Liver (tissue), 9 donors: Measurements from ENCODE around the gene ENAH. TPM values are rescaled to one million over a fixed set of nuclear protein-coding genes. Genes with fewer than 3 reads are reported as not detected.

Experiments
- DNase-seq: peaks from one replicate; pipeline ENCODE4 v3.0.0-alpha.2; 2017; ENCODE audit warnings: low spot score
- H3K27ac ChIP-seq, 2 donors: one replicate each; pipeline ENCODE4 v1.7.0; 2013; ENCODE audit warnings: inconsistent platforms in 2 of 2, low read length in 2 of 2, control low read depth in 1 of 2, low read depth in 1 of 2, mild to moderate bottlenecking in 1 of 2
- H3K27me3 ChIP-seq, 4 donors: one replicate each; pipeline versions ENCODE4 v1.6.1 to v1.7.0; 2013; ENCODE audit warnings: low read length in 3 of 4, inconsistent platforms in 1 of 4, mild to moderate bottlenecking in 1 of 4, moderate library complexity in 1 of 4; ENCODE audit not compliant: control insufficient read depth in 4 of 4, insufficient read depth in 4 of 4
- H3K36me3 ChIP-seq, 4 donors: one replicate each; pipeline versions ENCODE4 v1.6.1 to v1.7.0; 2013; ENCODE audit warnings: low read length in 3 of 4, mild to moderate bottlenecking in 3 of 4, low read depth in 1 of 4, moderate library complexity in 1 of 4; ENCODE audit not compliant: control insufficient read depth in 4 of 4, insufficient read depth in 3 of 4
- H3K4me1 ChIP-seq, 4 donors: one replicate each; pipeline versions ENCODE4 v1.6.1 to v1.7.0; 2013; ENCODE audit warnings: low read length in 3 of 4, mild to moderate bottlenecking in 3 of 4, moderate library complexity in 1 of 4; ENCODE audit not compliant: control insufficient read depth in 4 of 4, insufficient read depth in 4 of 4
- H3K4me3 ChIP-seq, 3 donors: one replicate each; pipeline versions ENCODE4 v1.6.1 to v1.7.0; 2013; ENCODE audit warnings: low read length in 3 of 3, control low read depth in 1 of 3, low read depth in 1 of 3, mild to moderate bottlenecking in 1 of 3
- H3K9ac ChIP-seq, 2 donors: one replicate each; pipeline ENCODE4 v1.7.0; 2013; ENCODE audit warnings: low read length in 2 of 2, mild to moderate bottlenecking in 2 of 2, moderate library complexity in 2 of 2, control low read depth in 1 of 2, low read depth in 1 of 2
- H3K9me3 ChIP-seq, 4 donors: one replicate each; pipeline versions ENCODE4 v1.6.1 to v1.7.0; 2013; ENCODE audit warnings: low read length in 3 of 4; ENCODE audit not compliant: control insufficient read depth in 4 of 4
- EGR1 ChIP-seq, 2 donors: IDR thresholded peaks; 2 replicates each; pipeline ENCODE4 v1.6.1; 2016 to 2018; ENCODE audit warnings: antibody characterized with exemption in 2 of 2, low read depth in 2 of 2
- FOXA1 ChIP-seq: IDR thresholded peaks from 2 replicates; pipeline ENCODE4 v1.6.1; 2016; ENCODE audit warnings: antibody characterized with exemption
- FOXA2 ChIP-seq: IDR thresholded peaks from 2 replicates; pipeline ENCODE4 v1.6.1; 2016; ENCODE audit warnings: antibody characterized with exemption
- GABPA ChIP-seq, 2 donors: IDR thresholded peaks in 1 of 2; conservative IDR thresholded peaks in 1 of 2; 2 replicates each; pipeline ENCODE4 v1.6.1; 2016; ENCODE audit warnings: antibody characterized with exemption in 2 of 2, mild to moderate bottlenecking in 1 of 2, moderate library complexity in 1 of 2
- HNF4A ChIP-seq, 2 donors: conservative IDR thresholded peaks; 2 replicates each; pipeline ENCODE4 v1.6.1; 2016; ENCODE audit warnings: antibody characterized with exemption in 2 of 2, mild to moderate bottlenecking in 2 of 2
- HNF4G ChIP-seq: IDR thresholded peaks from 2 replicates; pipeline ENCODE4 v1.6.1; 2016; ENCODE audit warnings: antibody characterized with exemption
- NR2F2 ChIP-seq: IDR thresholded peaks from 2 replicates; pipeline ENCODE4 v1.6.1; 2016; ENCODE audit warnings: antibody characterized with exemption
- RAD21 ChIP-seq, 2 donors: IDR thresholded peaks; 2 replicates each; pipeline ENCODE4 v1.6.1; 2016; ENCODE audit warnings: antibody characterized with exemption in 2 of 2, mild to moderate bottlenecking in 2 of 2
- RXRA ChIP-seq, 2 donors: IDR thresholded peaks; 2 replicates each; pipeline ENCODE4 v1.6.1; 2017 to 2018; ENCODE audit warnings: antibody characterized with exemption in 2 of 2, mild to moderate bottlenecking in 1 of 2
- SP1 ChIP-seq: IDR thresholded peaks from 2 replicates; pipeline ENCODE4 v1.6.1; 2018; ENCODE audit warnings: antibody characterized with exemption, mild to moderate bottlenecking
- TAF1 ChIP-seq: conservative IDR thresholded peaks from 2 replicates; pipeline ENCODE4 v1.6.1; 2016; ENCODE audit warnings: antibody characterized with exemption, mild to moderate bottlenecking
- YY1 ChIP-seq: IDR thresholded peaks from 2 replicates; pipeline ENCODE4 v1.6.1; 2016; ENCODE audit warnings: antibody characterized with exemption, mild to moderate bottlenecking
- ZBTB33 ChIP-seq: IDR thresholded peaks from 2 replicates; pipeline ENCODE4 v1.6.1; 2016; ENCODE audit warnings: antibody characterized with exemption
- WGBS: extraction: QIAGEN DNeasy Blood & Tissue Kit; methylation state at CpG from one replicate; pipeline ENCODE4 v1.1.7; 2013; 5-methylcytosine and 5-hydroxymethylcytosine counted together
- polyA plus RNA-seq, 2 donors: library from polyadenylated mRNA; stranded (reverse) in 1 of 2; unstranded in 1 of 2; fragments of 200-250 nt in 1 of 2; fragments of >200 nt in 1 of 2; fragmentation: Nextera tagmentation in 1 of 2; extraction: Ambion mirVana in 1 of 2; gene quantifications; one replicate each; pipeline versions ENCODE4 v1.2.1 to v1.2.3, GENCODE V29; 2013 to 2015
- total RNA-seq, 2 donors: library from RNA; depleted of rRNA; stranded (reverse); fragments of >200 nt; gene quantifications; one replicate each; pipeline ENCODE4 v1.2.3, GENCODE V29; 2014
- TF ChIP-seq, protein P1 (sequence below): IDR thresholded peaks from 2 replicates; pipeline ENCODE4 v1.6.1; 2016; ENCODE audit warnings: antibody characterized with exemption, mild to moderate bottlenecking
- TF ChIP-seq, protein P2 (sequence below): IDR thresholded peaks from 2 replicates; pipeline ENCODE4 v1.6.1; 2016; ENCODE audit warnings: antibody characterized with exemption
- TF ChIP-seq, protein P3 (sequence below): fragments of 150-350 bp; IDR thresholded peaks from 2 replicates; pipeline ENCODE4 v1.5.1; 2017; ENCODE audit warnings: improper control_type of control experiment, low read depth, low read length; ENCODE audit not compliant: missing input control
- TF ChIP-seq, protein P4 (sequence below): IDR thresholded peaks from 2 replicates; pipeline ENCODE4 v1.6.1; 2016; ENCODE audit warnings: antibody characterized with exemption
- donor health status: healthy.
- donor health status: healthy.
- donor health status: healthy.
- donor health status: healthy.
- donor health status: healthy.

ENAH gene
- total and polyA plus RNA-seq, 4 donors, result 2.8 to 8.4 (median 4.5) TPM

- Histone ChIP-seq H3K36me3 (no peaks in the 10 kb centered on the region), H3K4me3 (no peak overlapping the region), H3K9me3 (no peaks in the 10 kb centered on the region), H3K27me3 (no peaks in the 10 kb centered on the region), H3K4me1 (peaks cover 0 to 3% (median 0%) of the 10 kb centered on the region in 4 donors), H3K9ac (no peak overlapping the region), H3K27ac (no peak overlapping the region)
- WGBS, result 88% methylated on average over 3 of the region's 3 CpGs
- TF ChIP-seq GABPA (IDR thresholded peaks at IDR 0.05 in 1 of 2, conservative IDR thresholded peaks at IDR 0.05 in 1 of 2), result no peak
- TF ChIP-seq, protein P1, sequence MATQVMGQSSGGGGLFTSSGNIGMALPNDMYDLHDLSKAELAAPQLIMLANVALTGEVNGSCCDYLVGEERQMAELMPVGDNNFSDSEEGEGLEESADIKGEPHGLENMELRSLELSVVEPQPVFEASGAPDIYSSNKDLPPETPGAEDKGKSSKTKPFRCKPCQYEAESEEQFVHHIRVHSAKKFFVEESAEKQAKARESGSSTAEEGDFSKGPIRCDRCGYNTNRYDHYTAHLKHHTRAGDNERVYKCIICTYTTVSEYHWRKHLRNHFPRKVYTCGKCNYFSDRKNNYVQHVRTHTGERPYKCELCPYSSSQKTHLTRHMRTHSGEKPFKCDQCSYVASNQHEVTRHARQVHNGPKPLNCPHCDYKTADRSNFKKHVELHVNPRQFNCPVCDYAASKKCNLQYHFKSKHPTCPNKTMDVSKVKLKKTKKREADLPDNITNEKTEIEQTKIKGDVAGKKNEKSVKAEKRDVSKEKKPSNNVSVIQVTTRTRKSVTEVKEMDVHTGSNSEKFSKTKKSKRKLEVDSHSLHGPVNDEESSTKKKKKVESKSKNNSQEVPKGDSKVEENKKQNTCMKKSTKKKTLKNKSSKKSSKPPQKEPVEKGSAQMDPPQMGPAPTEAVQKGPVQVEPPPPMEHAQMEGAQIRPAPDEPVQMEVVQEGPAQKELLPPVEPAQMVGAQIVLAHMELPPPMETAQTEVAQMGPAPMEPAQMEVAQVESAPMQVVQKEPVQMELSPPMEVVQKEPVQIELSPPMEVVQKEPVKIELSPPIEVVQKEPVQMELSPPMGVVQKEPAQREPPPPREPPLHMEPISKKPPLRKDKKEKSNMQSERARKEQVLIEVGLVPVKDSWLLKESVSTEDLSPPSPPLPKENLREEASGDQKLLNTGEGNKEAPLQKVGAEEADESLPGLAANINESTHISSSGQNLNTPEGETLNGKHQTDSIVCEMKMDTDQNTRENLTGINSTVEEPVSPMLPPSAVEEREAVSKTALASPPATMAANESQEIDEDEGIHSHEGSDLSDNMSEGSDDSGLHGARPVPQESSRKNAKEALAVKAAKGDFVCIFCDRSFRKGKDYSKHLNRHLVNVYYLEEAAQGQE, result no peak
- no peak for TF ChIP-seq FOXA2
- TF ChIP-seq ZBTB33, result no peak
- no peak for TF ChIP-seq RXRA (IDR thresholded peaks at IDR 0.05)
- TF ChIP-seq HNF4A (conservative IDR thresholded peaks at IDR 0.05), result no peak
- no peak for DNase-seq
Measured at GRCh38 chr1:225607355-225607754, 45.6 kb downstream of the ENAH start.

DNA sequence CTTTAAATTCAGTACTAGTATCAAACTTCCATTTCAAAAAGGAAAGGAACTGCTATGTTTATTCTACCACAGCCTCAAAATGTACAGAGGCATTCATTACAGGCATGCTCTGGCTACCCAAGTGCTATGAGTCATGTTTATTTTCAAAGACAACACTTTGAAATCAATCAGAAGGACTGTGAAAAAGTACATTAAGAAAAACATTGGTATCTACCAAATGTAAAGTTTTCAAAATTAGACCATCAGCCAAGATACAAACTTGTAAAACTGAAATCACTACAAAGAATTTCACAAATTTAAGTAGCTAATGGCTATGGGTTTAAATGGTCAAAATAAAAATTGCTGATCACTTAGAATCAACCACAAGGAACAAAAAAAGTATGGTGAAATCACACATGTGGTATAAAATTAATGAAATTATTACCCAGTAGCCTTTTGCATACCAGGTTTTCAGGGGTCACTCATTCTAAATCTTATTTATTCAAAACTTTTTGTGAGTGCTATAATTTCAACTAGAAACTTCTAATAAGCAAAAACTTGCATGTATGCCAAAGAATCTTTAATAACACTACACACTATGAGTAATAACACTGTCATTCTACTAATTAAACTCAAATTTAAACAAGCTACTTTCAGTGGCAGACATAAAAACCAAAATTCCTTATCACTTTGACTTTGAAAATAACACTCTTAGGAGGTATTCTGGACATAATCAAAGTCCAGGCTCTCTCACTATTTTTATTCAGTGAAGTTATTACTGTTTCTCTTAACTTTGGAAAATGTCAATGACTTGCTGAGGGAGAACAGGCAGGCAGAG is 49.2 kb downstream of the ENAH start:
- Histone ChIP-seq H3K9ac (peak overlapping the region in 1 of 2 donors; percentile 22), H3K4me3 (no peak overlapping the region), H3K27ac (no peak overlapping the region), H3K4me1 (peaks cover 0 to 3% (median 0%) of the 10 kb centered on the region in 4 donors), H3K27me3 (no peaks in the 10 kb centered on the region), H3K9me3 (no peaks in the 10 kb centered on the region), H3K36me3 (no peaks in the 10 kb centered on the region)
- DNase-seq, result no peak
- no peak for TF ChIP-seq FOXA2
- no peak for TF ChIP-seq HNF4A (conservative IDR thresholded peaks at IDR 0.05)
- no peak for TF ChIP-seq TAF1
- TF ChIP-seq ZBTB33, result no peak
- TF ChIP-seq, protein P2, sequence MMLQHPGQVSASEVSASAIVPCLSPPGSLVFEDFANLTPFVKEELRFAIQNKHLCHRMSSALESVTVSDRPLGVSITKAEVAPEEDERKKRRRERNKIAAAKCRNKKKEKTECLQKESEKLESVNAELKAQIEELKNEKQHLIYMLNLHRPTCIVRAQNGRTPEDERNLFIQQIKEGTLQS, result no peak
- no peak for TF ChIP-seq FOXA1
- TF ChIP-seq, protein P1, result no peak
- TF ChIP-seq SP1, result no peak
- no peak for TF ChIP-seq HNF4G
- TF ChIP-seq, protein P3, sequence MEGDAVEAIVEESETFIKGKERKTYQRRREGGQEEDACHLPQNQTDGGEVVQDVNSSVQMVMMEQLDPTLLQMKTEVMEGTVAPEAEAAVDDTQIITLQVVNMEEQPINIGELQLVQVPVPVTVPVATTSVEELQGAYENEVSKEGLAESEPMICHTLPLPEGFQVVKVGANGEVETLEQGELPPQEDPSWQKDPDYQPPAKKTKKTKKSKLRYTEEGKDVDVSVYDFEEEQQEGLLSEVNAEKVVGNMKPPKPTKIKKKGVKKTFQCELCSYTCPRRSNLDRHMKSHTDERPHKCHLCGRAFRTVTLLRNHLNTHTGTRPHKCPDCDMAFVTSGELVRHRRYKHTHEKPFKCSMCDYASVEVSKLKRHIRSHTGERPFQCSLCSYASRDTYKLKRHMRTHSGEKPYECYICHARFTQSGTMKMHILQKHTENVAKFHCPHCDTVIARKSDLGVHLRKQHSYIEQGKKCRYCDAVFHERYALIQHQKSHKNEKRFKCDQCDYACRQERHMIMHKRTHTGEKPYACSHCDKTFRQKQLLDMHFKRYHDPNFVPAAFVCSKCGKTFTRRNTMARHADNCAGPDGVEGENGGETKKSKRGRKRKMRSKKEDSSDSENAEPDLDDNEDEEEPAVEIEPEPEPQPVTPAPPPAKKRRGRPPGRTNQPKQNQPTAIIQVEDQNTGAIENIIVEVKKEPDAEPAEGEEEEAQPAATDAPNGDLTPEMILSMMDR, result no peak
- no peak for TF ChIP-seq GABPA (IDR thresholded peaks at IDR 0.05 in 1 of 2, conservative IDR thresholded peaks at IDR 0.05 in 1 of 2)
- no peak for TF ChIP-seq NR2F2
- no peak for TF ChIP-seq RXRA (IDR thresholded peaks at IDR 0.05)
- no peak for TF ChIP-seq RAD21 (IDR thresholded peaks at IDR 0.05)
- no peak for TF ChIP-seq EGR1 (IDR thresholded peaks at IDR 0.05; ENCODE audit: low read depth in 2 of 2)
- TF ChIP-seq, protein P4, sequence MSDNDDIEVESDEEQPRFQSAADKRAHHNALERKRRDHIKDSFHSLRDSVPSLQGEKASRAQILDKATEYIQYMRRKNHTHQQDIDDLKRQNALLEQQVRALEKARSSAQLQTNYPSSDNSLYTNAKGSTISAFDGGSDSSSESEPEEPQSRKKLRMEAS, result no peak
- no peak for TF ChIP-seq YY1
